Neural cell (in vitro differentiated cells): ENCODE data around the gene SPIB. TPM values are rescaled to one million over a fixed set of nuclear protein-coding genes. Genes with fewer than 3 reads are reported as not detected.

ENCODE experiments used
- H2AFZ ChIP-seq: fragments of 200-600, 300-800 bp; sonication (generic), shearing (Covaris generic); 2 replicates; pipeline ENCODE4 v1.6.0; 2014; ENCODE audit warnings: low read depth, mild to moderate bottlenecking, antibody characterized with exemption, low read length, moderate library complexity
- H3F3A ChIP-seq: fragments of 200-600 bp; shearing (Covaris generic); 2 replicates; pipeline ENCODE4 v1.6.1; 2016; ENCODE audit warnings: mild to moderate bottlenecking, moderate library complexity, mixed read lengths, antibody characterized with exemption, low read length; ENCODE audit not compliant: insufficient read depth, poor library complexity, severe bottlenecking
- H3K27ac ChIP-seq: fragments of 200-600, 300-800 bp; sonication (generic), shearing (Covaris generic); 2 replicates; pipeline ENCODE4 v1.5.1; 2014; ENCODE audit warnings: mild to moderate bottlenecking, low read length, moderate library complexity
- H3K27me3 ChIP-seq: fragments of 300-800, 200-600 bp; sonication (generic), shearing (Covaris generic); 2 replicates; pipeline ENCODE4 v1.6.0; 2014; ENCODE audit warnings: mild to moderate bottlenecking, low read depth, low read length, moderate library complexity; ENCODE audit not compliant: insufficient read depth
- H3K36me3 ChIP-seq: fragments of 300-800, 200-600 bp; sonication (generic), shearing (Covaris generic); 2 replicates; pipeline ENCODE4 v1.5.1; 2014; ENCODE audit warnings: mild to moderate bottlenecking, antibody characterized with exemption, low read length, moderate library complexity; ENCODE audit not compliant: insufficient read depth
- H3K4me2 ChIP-seq: fragments of 300-800, 200-600 bp; sonication (generic), shearing (Covaris generic); 2 replicates; pipeline ENCODE4 v1.6.0; 2014; ENCODE audit warnings: mild to moderate bottlenecking, low read length
- H3K4me3 ChIP-seq: fragments of 300-800, 200-600 bp; sonication (generic), shearing (Covaris generic); 2 replicates; pipeline ENCODE4 v1.5.1; 2014; ENCODE audit warnings: mild to moderate bottlenecking, low read length, moderate library complexity
- H3K79me2 ChIP-seq: fragments of 200-600 bp; shearing (Covaris generic); replicated peaks from 2 replicates; pipeline ENCODE4 v1.6.0; 2014; ENCODE audit warnings: mild to moderate bottlenecking, low read length, moderate library complexity; ENCODE audit not compliant: insufficient read depth
- H3K9ac ChIP-seq: fragments of 300-800, 200-600 bp; sonication (generic), shearing (Covaris generic); 2 replicates; pipeline ENCODE4 v1.6.1; 2016; ENCODE audit warnings: mild to moderate bottlenecking, low read length, mixed read lengths
- H3K9me2 ChIP-seq: fragments of 200-600 bp; shearing (Covaris generic); 2 replicates; pipeline ENCODE4 v1.6.1; 2016; ENCODE audit warnings: mild to moderate bottlenecking, low read length, mixed read lengths; ENCODE audit not compliant: insufficient read depth
- H3K9me3 ChIP-seq: fragments of 200-600, 300-800 bp; sonication (generic), shearing (Covaris generic); 2 replicates; pipeline ENCODE4 v1.6.1; 2016; ENCODE audit warnings: mild to moderate bottlenecking, mixed run types, low read length, moderate library complexity, mixed read lengths
- H4K20me1 ChIP-seq: fragments of 200-600 bp; shearing (Covaris generic); 2 replicates; pipeline ENCODE4 v1.6.1; 2016; ENCODE audit warnings: mild to moderate bottlenecking, mixed run types; ENCODE audit not compliant: insufficient read depth
- EP300 ChIP-seq: fragments of 450-650 bp; conservative IDR thresholded peaks from 2 replicates; pipeline ENCODE4 v1.6.1; 2014; ENCODE audit warnings: antibody characterized with exemption, mild to moderate bottlenecking, moderate library complexity; ENCODE audit not compliant: poor library complexity, severe bottlenecking
- EZH2 ChIP-seq: fragments of 200-600, 300-800 bp; shearing (Covaris generic), sonication (generic); IDR thresholded peaks from 2 replicates; pipeline ENCODE4 v1.6.1; 2014; ENCODE audit warnings: antibody characterized with exemption, low read length, borderline replicate concordance, mild to moderate bottlenecking; ENCODE audit not compliant: insufficient read depth, poor library complexity, severe bottlenecking
- MXI1 ChIP-seq: fragments of 450-650 bp; conservative IDR thresholded peaks from 2 replicates; pipeline ENCODE4 v1.6.1; 2014; ENCODE audit warnings: antibody characterized with exemption, mild to moderate bottlenecking; ENCODE audit not compliant: poor library complexity, severe bottlenecking
- POLR2AphosphoS5 ChIP-seq: IDR thresholded peaks from 2 replicates; pipeline ENCODE4 v1.6.1; 2012
- RAD21 ChIP-seq: fragments of 450-650 bp; conservative IDR thresholded peaks from 2 replicates; pipeline ENCODE4 v1.6.1; 2014; ENCODE audit warnings: antibody characterized with exemption, mild to moderate bottlenecking, moderate library complexity
- REST ChIP-seq: IDR thresholded peaks from 2 replicates; pipeline ENCODE4 v1.6.1; 2012; ENCODE audit warnings: borderline replicate concordance
- SMC3 ChIP-seq: fragments of 450-650 bp; conservative IDR thresholded peaks from 2 replicates; pipeline ENCODE4 v1.6.1; 2014; ENCODE audit warnings: antibody characterized with exemption, mild to moderate bottlenecking, moderate library complexity; ENCODE audit not compliant: poor library complexity
- TAF1 ChIP-seq: IDR thresholded peaks from 2 replicates; pipeline ENCODE4 v1.6.1; 2012; ENCODE audit warnings: low read depth
- polyA plus RNA-seq: library from polyadenylated mRNA; depleted of rRNA; stranded (reverse); fragments of >200 nt; gene quantifications from 2 replicates; pipeline ENCODE4 v1.2.3, GENCODE V29; 2014
- TF ChIP-seq, protein P1 (sequence below): fragments of 450-650 bp; IDR thresholded peaks from 2 replicates; pipeline ENCODE4 v1.5.1; 2014; ENCODE audit warnings: antibody characterized with exemption, mild to moderate bottlenecking, moderate library complexity; ENCODE audit not compliant: poor library complexity, severe bottlenecking

Gene SPIB
- polyA plus RNA-seq, 1 donor from 2014 or later = not detected

DNA sequence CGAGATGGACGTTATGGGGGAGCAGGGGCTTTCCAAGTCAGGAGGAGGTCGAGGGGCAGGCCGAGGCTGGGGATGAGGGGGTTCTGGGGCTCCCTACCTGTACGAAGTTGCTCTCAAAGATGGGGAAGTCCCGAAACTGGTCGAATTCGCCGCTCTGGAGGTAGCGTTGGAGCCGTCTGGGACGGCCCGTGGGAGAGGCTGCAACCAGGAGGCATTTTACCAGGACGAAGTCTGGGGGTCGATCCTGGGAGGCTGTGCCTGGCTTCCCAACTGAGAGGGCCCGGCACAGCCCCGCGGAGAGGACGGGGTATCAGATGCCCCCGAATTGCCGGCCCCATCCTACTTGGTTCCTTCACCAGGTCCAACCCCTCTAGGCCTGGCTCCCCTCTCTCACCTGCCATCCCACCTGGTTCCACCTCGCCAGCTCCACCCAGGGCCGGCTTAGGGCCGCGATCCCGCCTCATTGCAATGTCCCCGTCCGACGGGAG is 57.0 kb downstream of the SPIB start:
- Histone ChIP-seq H3K4me3 (peak overlapping the region; percentile 91), H3K79me2 (peaks cover 21% of the 10 kb centered on the region), H3K4me2 (no peak overlapping the region), H3K9me3 (no peaks in the 10 kb centered on the region), H3K9ac (peak overlapping the region; percentile 41), H3K27me3 (no peaks in the 10 kb centered on the region), H3K9me2 (no peaks in the 10 kb centered on the region), H3K36me3 (no peaks in the 10 kb centered on the region), H3F3A (peaks cover 3% of the 10 kb centered on the region), H4K20me1 (no peaks in the 10 kb centered on the region), H3K27ac (peak overlapping the region; percentile 98), H2AFZ (peak overlapping the region; percentile 3)
- TF ChIP-seq RAD21 = no peak

- Histone ChIP-seq H4K20me1 (no peaks in the 10 kb centered on the region), H3K27ac (peak within 1 kb of the TSS; percentile 98), H3K4me3 (peak within 1 kb of the TSS; percentile 91), H3K9me3 (no peaks in the 10 kb centered on the region), H3K79me2 (peaks cover 21% of the 10 kb centered on the region), H3F3A (peaks cover 3% of the 10 kb centered on the region), H3K36me3 (no peaks in the 10 kb centered on the region), H3K4me2 (peak within 1 kb of the TSS; percentile 59), H3K27me3 (no peaks in the 10 kb centered on the region), H2AFZ (peak within 1 kb of the TSS; percentile 71), H3K9me2 (no peaks in the 10 kb centered on the region), H3K9ac (peak within 1 kb of the TSS; percentile 98)
- TF ChIP-seq EP300 (peak; percentile 62), REST (peak; percentile 93), SMC3 (peak; percentile 74), EZH2 (no peak), RAD21 (peak; percentile 71), TAF1 (peak; percentile 96), POLR2AphosphoS5 (peak; percentile 97), MXI1 (peak; percentile 84)
- TF ChIP-seq, protein P1, sequence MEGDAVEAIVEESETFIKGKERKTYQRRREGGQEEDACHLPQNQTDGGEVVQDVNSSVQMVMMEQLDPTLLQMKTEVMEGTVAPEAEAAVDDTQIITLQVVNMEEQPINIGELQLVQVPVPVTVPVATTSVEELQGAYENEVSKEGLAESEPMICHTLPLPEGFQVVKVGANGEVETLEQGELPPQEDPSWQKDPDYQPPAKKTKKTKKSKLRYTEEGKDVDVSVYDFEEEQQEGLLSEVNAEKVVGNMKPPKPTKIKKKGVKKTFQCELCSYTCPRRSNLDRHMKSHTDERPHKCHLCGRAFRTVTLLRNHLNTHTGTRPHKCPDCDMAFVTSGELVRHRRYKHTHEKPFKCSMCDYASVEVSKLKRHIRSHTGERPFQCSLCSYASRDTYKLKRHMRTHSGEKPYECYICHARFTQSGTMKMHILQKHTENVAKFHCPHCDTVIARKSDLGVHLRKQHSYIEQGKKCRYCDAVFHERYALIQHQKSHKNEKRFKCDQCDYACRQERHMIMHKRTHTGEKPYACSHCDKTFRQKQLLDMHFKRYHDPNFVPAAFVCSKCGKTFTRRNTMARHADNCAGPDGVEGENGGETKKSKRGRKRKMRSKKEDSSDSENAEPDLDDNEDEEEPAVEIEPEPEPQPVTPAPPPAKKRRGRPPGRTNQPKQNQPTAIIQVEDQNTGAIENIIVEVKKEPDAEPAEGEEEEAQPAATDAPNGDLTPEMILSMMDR = no peak
Observed at GRCh38 chr19:50476224-50476906, 57.6 kb downstream of the SPIB start, which contains the start of the genes EMC10 and GARIN5A. Gene EMC10, plus strand, starts transcription at chr19:50476507. Its CDS starts 38 bp downstream, at chr19:50476545. Gene GARIN5A, minus strand, starts transcription at chr19:50476848. Its CDS starts 460 bp downstream, at chr19:50476388.
